Measurements from ENCODE around the gene OSBPL3.

Gene OSBPL3

GRCh38 chr7:24752073-24752800 lies 227.7 kb downstream of the OSBPL3 start:
- no peak for TF ChIP-seq CTCF (IDR thresholded peaks at IDR 0.05; ENCODE audit: insufficient read depth, low read length, poor library complexity, severe bottlenecking)
- Histone ChIP-seq H3K4me3 (replicated peaks; ENCODE audit: low read depth, low read length) (no peak overlapping the region), H3K27me3 (replicated peaks; ENCODE audit: control insufficient read depth, insufficient read depth, low read length) (no peaks in the 10 kb centered on the region), H3K36me3 (ENCODE audit: control insufficient read depth, insufficient read depth, low read length) (no peaks in the 10 kb centered on the region; the same call in none of the 2 replicates)
- no peak for DNase-seq (ENCODE audit: extremely low read depth, insufficient read length)

GRCh38 chr7:24751484-24751883 lies 228.5 kb downstream of the OSBPL3 start:
- Histone ChIP-seq H3K4me3 (replicated peaks; ENCODE audit: low read depth, low read length) (no peak overlapping the region), H3K36me3 (ENCODE audit: control insufficient read depth, insufficient read depth, low read length) (peaks cover 3% of the 10 kb centered on the region), H3K27me3 (replicated peaks; ENCODE audit: control insufficient read depth, insufficient read depth, low read length) (no peaks in the 10 kb centered on the region)
- no peak for DNase-seq (ENCODE audit: extremely low read depth, insufficient read length)
- TF ChIP-seq CTCF (IDR thresholded peaks at IDR 0.05; ENCODE audit: insufficient read depth, low read length, poor library complexity, severe bottlenecking): no peak

GRCh38 chr7:24750441-24751055 lies 229.4 kb downstream of the OSBPL3 start:
- peaks cover 4% of the 10 kb centered on the region for H3K36me3 ChIP-seq (ENCODE audit: control insufficient read depth, insufficient read depth, low read length)
- DNase-seq (ENCODE audit: extremely low read depth, insufficient read length): no peak
- TF ChIP-seq CTCF (IDR thresholded peaks at IDR 0.05; ENCODE audit: insufficient read depth, low read length, poor library complexity, severe bottlenecking): no peak
- H3K27me3 ChIP-seq (replicated peaks; ENCODE audit: control insufficient read depth, insufficient read depth, low read length): no peaks in the 10 kb centered on the region
- no peak overlapping the region for H3K4me3 ChIP-seq (replicated peaks; ENCODE audit: low read depth, low read length)

- no peaks in the 10 kb centered on the region for H3K27me3 ChIP-seq (replicated peaks; ENCODE audit: control insufficient read depth, insufficient read depth, low read length)
- TF ChIP-seq CTCF (IDR thresholded peaks at IDR 0.05; ENCODE audit: insufficient read depth, low read length, poor library complexity, severe bottlenecking): no peak
- H3K36me3 ChIP-seq (ENCODE audit: control insufficient read depth, insufficient read depth, low read length): peaks cover 10% of the 10 kb centered on the region
- no peak overlapping the region for H3K4me3 ChIP-seq (replicated peaks; ENCODE audit: low read depth, low read length)
- DNase-seq (ENCODE audit: extremely low read depth, insufficient read length): no peak
Measured at GRCh38 chr7:24748521-24748920, 231.5 kb downstream of the OSBPL3 start.

All from GM06990 (cell line).